ENCODE results near the gene ADSS1.

Gene ADSS1

DNA sequence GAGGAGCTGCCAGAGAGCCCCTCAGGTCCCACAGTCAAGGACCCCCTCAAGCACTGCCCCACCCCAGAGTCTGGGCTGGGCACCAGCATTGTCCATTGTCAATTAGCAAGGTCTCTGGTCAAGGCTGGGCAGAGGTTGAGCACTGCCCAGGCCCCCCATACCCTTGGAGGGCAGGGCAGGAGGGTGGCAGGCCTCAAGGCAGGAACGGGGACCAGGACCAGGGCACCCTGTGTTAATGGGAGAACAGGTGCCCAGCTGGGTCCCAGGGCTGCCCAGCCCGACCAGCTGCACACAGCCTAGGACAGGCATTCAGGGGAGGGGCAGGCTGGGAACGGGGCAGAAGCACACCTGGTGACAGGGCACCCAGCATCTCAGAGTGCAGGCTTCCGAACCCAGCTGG is 47.3 kb downstream of the ADSS1 start:
- Mint-ChIP-seq H3K36me3 (peaks cover 16% of the 10 kb centered on the region), H3K9me3 (no peaks in the 10 kb centered on the region), H3K27ac (no peak overlapping the region), H3K27me3 (no peaks in the 10 kb centered on the region), H3K4me1 (peaks cover 3% of the 10 kb centered on the region), H3K4me3 (no peak overlapping the region)
- ATAC-seq (ENCODE audit: low read depth) (no peak), DNase-seq (ENCODE audit: low spot score in 2 of 2) (no peak)

DNA sequence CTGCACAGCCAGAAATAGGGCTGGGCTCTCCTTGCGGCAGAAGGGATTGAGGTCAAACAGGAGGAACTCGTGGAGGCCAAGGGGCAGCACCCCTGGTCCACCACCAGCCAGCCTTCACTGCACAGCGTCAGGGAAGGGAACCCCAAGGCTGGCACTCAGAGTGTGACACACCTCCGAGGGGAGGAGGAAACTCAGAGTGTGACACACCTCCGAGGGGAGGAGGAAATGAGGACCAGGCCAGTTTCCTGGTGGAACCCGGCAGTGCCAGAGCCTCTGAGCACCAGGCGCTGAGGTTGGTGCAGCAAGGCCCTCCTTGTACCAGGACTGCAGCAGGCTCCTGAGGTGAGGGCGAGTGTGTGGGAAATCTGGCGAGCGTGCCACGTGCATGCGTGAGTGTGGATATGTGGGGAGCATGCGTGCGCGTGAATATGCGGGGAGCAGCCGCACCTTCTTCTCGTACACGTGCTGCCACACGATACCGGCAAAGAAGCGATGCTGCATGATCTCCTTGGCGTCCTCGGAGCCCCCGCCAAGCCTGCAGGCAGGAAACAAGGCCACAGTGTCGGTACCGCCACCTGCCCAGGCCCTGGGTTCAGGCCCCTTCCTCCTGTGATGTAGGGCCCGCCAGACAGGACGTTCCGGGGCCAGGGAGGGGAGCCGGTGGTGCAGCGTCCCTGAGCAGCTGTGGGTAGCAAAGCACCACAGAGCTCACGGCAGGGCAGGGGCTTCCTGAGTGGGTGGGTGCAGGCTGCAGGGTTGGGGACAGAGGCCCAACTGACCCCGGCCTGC is 48.1 kb downstream of the ADSS1 start:
- DNase-seq (ENCODE audit: low spot score in 2 of 2) (no peak), ATAC-seq (ENCODE audit: low read depth) (no peak)
- H3K36me3 Mint-ChIP-seq, result peaks cover 17% of the 10 kb centered on the region
- H3K4me3 Mint-ChIP-seq, result no peak overlapping the region
- no peak overlapping the region for H3K27ac Mint-ChIP-seq
- peaks cover 3% of the 10 kb centered on the region for H3K4me1 Mint-ChIP-seq
- no peaks in the 10 kb centered on the region for H3K9me3 Mint-ChIP-seq
- H3K27me3 Mint-ChIP-seq, result no peaks in the 10 kb centered on the region

DNA sequence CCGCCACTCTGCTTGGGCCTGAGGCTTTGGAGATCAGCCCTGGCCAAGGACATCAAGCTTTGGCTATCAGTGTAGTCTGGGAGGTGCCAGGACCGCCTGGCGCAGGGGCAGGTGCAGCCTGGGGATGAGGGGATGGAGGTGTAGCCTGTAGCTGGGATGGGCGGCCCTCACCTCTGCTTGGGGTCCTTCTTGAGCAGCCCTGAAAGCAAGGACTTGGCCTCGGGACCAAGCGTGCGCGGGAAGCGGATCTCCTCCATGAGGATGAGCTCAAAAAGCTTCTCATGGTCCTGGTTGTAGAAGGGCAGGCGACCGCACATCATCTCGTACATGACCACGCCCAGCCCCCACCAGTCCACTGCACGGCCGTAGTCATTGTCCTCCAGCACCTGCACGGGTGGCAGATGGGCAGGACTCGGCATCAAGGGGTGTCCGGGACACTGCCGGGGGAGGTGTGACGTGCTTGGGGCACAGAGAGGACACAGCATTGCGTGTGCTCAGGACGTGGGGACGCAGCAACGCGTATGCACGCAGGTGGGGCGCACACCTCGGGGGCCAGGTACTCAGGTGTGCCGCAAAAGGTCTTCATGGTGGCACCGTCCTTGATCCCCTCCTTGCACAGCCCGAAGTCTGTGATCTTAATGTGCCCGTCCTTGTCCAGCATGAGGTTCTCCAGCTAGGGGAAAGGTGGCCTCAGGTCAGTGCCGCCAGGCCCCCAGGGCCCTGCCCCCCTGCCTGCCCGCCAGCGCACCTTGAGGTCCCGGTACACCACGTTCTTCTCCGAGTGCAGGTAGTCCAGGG is 48.9 kb downstream of the ADSS1 start:
- Mint-ChIP-seq H3K9me3 (no peaks in the 10 kb centered on the region), H3K27me3 (no peaks in the 10 kb centered on the region), H3K36me3 (peaks cover 17% of the 10 kb centered on the region), H3K27ac (no peak overlapping the region), H3K4me1 (peaks cover 3% of the 10 kb centered on the region), H3K4me3 (no peak overlapping the region)
- ATAC-seq (ENCODE audit: low read depth), result no peak
- DNase-seq (ENCODE audit: low spot score in 2 of 2), result no peak

DNA sequence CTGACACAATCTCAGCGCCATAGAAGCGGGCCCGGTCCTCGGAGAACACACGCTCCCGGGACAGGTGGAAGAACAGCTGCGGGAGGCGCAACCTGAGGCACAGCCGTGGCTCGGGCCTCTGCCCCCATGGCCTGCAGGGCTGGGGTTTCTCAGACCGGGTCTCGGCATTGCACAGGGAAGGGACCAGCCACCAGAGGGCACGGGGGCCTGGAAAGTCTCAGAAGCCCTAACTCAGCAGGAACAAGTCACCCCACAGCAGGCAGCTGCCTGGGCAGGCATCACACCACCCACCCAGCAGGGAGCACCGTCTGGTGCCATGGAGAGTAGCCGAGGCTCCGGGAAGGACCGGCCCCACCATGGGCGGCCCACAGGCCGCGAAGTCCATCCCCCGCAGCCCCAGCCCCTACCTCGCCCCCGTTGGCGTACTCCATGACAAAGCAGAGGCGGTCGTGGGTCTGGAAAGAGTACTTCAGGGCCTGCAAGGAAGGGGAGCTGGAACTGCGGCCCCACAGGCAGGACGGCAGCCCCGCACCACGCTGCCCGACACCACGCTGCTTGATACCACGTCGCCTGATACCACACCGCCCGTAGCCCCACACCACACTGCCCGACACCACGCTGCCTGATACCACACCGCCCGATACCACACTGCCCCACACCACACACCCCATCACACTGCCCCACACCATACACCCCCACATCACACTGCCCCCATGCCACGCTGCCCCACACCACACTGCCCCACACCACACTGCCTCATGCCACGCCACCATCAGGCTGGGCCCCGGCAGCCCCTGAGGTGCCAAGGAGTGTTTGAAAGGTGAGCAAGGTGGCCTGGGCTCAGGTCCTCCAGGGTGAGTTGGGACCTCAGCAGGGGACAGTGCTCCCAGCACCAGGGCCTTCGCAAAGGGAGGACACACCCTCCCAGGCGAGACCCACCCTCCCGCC is 49.8 kb downstream of the ADSS1 start:
- no peaks in the 10 kb centered on the region for H3K27me3 Mint-ChIP-seq
- H3K27ac Mint-ChIP-seq, result no peak overlapping the region
- H3K36me3 Mint-ChIP-seq, result peaks cover 17% of the 10 kb centered on the region
- H3K9me3 Mint-ChIP-seq, result no peaks in the 10 kb centered on the region
- H3K4me1 Mint-ChIP-seq, result peaks cover 1% of the 10 kb centered on the region
- no peak for DNase-seq (ENCODE audit: low spot score in 2 of 2)
- ATAC-seq (ENCODE audit: low read depth), result no peak
- H3K4me3 Mint-ChIP-seq, result no peak overlapping the region

DNA sequence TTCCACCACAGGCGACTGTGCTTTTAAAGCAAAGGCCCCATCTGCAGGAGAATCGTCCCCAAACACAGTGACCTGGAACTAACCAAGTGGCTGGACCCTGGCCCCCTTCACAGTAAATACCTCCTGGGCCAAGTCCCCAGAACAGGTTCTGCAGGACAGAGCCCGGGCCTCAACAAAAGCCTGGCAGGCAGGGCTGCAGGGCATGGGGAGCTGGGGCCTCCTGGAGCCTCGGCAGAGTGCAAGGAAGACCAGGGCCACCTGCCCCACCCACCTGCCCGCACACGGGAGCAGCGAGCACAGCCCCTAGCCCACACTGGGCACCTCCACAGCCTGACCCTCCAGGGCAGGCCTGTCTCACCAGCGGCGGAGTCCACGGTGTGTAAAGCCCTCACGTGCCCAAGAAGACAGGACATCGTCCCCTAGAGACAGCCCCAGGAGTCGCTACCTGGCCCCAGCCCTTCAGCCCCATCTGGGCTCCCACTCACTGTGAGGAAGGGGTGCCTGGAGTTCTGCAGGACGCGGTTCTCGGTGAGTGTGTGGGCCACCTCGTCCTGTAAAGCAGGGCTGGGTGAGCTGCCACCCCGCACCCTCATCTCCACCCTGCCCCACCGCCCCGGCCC is 50.5 kb downstream of the ADSS1 start:
- H3K4me3 Mint-ChIP-seq, result no peak overlapping the region
- no peaks in the 10 kb centered on the region for H3K9me3 Mint-ChIP-seq
- no peak for ATAC-seq (ENCODE audit: low read depth)
- peaks cover 17% of the 10 kb centered on the region for H3K36me3 Mint-ChIP-seq
- no peaks in the 10 kb centered on the region for H3K27me3 Mint-ChIP-seq
- no peak for DNase-seq (ENCODE audit: low spot score in 2 of 2)
- no peak overlapping the region for H3K27ac Mint-ChIP-seq
- H3K4me1 Mint-ChIP-seq, result no peaks in the 10 kb centered on the region

DNA sequence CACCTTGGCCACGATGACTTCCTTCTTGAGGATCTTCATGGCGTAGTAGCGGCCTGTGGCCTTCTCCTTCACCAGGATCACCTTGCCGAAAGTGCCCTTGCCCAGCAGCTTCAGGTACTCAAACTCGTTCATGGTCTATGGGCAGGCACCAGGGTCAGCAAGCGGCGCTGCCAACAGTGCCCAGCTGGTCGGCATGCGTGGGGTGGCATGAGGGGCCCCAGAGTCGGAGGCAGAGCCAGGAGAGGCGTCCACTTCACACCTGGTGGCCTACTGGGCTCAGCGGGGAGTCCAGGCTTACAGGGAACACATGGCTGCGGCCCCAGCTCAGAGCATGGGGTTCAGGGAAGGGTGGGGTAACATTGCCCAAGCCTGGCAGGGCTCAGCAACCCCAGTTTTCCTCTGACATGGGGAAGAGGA is 51.1 kb downstream of the ADSS1 start:
- no peaks in the 10 kb centered on the region for H3K4me1 Mint-ChIP-seq
- DNase-seq (ENCODE audit: low spot score in 2 of 2), result no peak
- H3K4me3 Mint-ChIP-seq, result no peak overlapping the region
- H3K36me3 Mint-ChIP-seq, result peaks cover 17% of the 10 kb centered on the region
- no peaks in the 10 kb centered on the region for H3K27me3 Mint-ChIP-seq
- no peak overlapping the region for H3K27ac Mint-ChIP-seq
- H3K9me3 Mint-ChIP-seq, result no peaks in the 10 kb centered on the region
- no peak for ATAC-seq (ENCODE audit: low read depth)

DNA sequence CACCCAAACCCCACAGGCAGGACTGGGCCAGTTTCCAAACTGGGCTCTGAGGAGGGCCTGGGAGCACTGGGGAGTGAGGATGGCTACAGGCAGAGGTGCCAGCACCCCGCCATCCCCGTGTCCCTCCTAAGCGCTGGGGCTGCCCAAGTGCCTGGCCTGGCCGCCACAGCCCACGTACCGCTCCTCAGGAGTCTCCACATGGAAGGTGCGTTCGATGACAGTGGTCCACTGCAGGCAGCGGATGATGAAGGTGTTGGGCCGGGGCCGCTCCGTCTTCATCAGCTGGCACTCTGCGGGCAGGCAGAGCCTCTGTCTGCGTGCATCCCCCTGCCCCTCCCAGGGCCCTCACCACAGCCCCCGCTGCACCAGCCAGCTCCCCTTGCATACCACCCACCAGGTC is 52.5 kb downstream of the ADSS1 start:
- no peak overlapping the region for H3K4me3 Mint-ChIP-seq
- H3K27me3 Mint-ChIP-seq, result no peaks in the 10 kb centered on the region
- no peak overlapping the region for H3K27ac Mint-ChIP-seq
- ATAC-seq (ENCODE audit: low read depth), result no peak
- no peaks in the 10 kb centered on the region for H3K9me3 Mint-ChIP-seq
- no peaks in the 10 kb centered on the region for H3K4me1 Mint-ChIP-seq
- no peak for DNase-seq (ENCODE audit: low spot score in 2 of 2)
- H3K36me3 Mint-ChIP-seq, result peaks cover 10% of the 10 kb centered on the region

DNA sequence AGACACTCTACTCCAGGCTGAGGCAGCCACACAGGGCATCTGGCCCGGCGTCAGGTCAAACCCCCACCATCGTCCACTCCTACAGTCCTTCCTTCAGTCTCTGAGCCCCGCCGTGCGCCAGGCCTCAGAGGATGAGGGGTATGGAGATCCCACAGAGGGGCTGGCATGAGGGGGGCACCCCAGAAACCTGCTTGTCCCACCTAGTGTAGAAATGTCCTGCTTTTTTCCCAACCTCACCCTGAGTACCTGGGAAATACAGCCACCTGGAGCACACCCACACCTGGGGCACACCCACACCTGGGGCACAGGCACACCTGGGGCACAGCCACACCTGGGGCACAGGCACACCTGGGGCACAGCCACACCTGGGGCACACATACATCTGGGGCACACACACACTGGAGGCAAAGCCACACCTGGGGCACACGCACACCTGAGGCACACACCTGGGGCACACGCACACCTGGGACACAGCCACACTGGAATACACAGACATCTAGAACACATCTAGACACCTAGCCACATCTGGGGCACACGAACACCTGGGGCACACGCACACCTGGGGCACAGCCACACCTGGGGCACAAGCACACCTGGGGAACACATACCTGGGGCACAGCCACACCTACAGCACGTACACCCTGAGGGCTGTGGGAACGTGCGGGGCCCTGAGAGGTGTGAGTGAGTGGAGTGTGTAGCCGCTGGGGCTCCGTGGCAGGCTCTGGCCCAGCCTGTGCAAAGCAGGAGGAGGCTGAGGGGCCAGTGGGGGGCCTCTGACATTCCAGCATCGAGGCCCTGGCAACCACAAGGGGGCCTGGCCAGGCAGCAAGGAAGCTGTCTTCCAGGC is 53.2 kb downstream of the ADSS1 start:
- ATAC-seq (ENCODE audit: low read depth), result no peak
- no peaks in the 10 kb centered on the region for H3K27me3 Mint-ChIP-seq
- no peaks in the 10 kb centered on the region for H3K9me3 Mint-ChIP-seq
- no peaks in the 10 kb centered on the region for H3K4me1 Mint-ChIP-seq
- no peak overlapping the region for H3K4me3 Mint-ChIP-seq
- no peak overlapping the region for H3K27ac Mint-ChIP-seq
- peaks cover 5% of the 10 kb centered on the region for H3K36me3 Mint-ChIP-seq
- DNase-seq (ENCODE audit: low spot score in 2 of 2), result no peak

DNA sequence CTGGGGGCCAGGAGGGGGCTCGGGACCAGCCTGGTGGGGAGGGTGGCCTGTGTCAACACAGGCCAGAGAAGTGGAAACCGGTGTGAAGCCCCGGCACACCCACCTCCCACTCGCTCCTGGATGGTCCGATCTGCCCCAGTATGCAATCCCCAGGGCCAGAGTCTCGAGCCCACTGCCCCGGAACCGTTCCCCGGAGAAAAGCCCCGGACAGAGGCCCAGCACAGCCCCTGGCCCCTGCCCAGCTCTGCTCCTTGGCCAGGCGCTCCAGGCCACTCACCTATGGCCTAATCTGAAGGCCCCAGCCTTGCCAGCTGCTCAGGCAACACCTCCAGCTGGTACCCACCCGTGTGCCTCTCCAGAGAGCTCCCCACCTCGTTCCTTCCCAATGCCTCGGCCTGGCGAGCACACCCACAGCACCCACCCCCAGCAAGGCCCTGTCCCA is 53.8 kb downstream of the ADSS1 start:
- Mint-ChIP-seq H3K4me3 (no peak overlapping the region), H3K4me1 (no peaks in the 10 kb centered on the region), H3K27me3 (no peaks in the 10 kb centered on the region), H3K36me3 (peaks cover 3% of the 10 kb centered on the region), H3K27ac (no peak overlapping the region), H3K9me3 (no peaks in the 10 kb centered on the region)
- no peak for DNase-seq (ENCODE audit: low spot score in 2 of 2)
- no peak for ATAC-seq (ENCODE audit: low read depth)

DNA sequence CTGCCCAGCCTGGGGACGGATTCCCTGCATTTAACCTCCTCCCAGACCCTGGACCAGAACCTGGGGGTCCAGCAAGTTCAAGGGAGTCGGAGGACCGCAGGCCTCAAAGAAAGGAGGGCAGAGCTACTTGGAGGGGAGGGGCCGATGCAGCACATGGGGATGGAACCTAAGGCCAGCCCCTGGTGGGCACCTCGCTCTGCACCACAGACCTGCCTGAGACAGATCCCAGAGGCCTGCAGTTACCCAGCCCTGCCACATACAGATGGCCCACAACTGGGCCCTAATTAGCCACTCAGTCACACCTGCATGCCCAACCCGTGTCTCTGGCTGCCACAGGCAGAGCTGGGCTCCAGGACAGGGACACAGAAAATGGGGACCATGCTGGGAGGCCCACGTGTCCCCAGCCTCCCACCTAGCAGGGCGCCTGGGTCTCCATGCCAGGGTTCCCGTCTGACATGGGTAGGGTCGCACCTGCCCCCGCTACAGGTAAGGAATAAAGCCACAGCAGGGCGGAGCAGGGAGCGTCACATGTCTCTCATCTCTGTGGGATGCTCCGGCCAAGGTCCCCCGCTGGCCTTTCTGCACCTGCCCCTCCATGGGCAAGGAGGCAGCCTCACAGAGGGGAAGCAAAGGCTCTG is 54.8 kb downstream of the ADSS1 start:
- Mint-ChIP-seq H3K9me3 (no peaks in the 10 kb centered on the region), H3K4me1 (no peaks in the 10 kb centered on the region), H3K36me3 (peaks cover 1% of the 10 kb centered on the region), H3K27ac (no peak overlapping the region), H3K27me3 (no peaks in the 10 kb centered on the region), H3K4me3 (no peak overlapping the region)
- no peak for ATAC-seq (ENCODE audit: low read depth)
- DNase-seq (ENCODE audit: low spot score in 2 of 2), result no peak

DNA sequence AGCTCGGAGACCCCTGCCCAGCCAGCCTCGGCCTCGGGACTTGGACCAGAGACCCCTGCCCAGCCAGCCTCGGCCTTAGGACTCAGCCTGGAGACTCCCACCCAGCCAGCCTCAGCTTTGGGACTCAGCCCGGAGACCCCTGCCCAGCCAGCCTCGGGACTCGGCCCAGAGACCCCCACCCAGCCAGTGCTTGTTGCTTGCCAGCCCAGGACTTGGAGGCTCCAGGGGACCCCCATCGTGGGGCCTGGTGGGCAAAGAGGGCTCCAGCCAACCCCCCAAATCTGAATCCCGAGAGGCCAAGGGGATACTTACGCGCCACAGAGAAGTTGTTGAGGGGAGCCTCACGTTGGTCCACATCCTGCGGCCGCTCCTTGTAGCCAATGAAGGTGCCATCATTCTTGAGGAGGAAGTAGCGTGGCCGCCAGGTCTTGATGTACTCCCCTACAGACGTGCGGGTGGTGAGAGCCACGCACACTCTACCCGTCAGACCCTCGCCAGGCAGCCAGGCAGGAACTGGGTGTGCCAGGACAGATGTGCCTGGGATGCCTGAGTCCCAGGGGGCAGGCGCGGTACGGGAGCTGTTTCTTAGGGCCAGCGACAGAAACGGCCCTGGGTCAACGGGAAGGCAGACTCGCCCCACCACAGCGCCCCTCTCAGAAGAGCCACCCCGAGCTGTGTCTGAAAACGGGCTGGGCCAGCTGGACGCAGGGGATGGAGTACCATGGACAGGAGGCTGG is 55.9 kb downstream of the ADSS1 start:
- Mint-ChIP-seq H3K27me3 (no peaks in the 10 kb centered on the region), H3K4me3 (no peak overlapping the region), H3K9me3 (no peaks in the 10 kb centered on the region), H3K4me1 (no peaks in the 10 kb centered on the region), H3K27ac (no peak overlapping the region), H3K36me3 (peaks cover 1% of the 10 kb centered on the region)
- DNase-seq (ENCODE audit: low spot score in 2 of 2), result no peak
- no peak for ATAC-seq (ENCODE audit: low read depth)

DNA sequence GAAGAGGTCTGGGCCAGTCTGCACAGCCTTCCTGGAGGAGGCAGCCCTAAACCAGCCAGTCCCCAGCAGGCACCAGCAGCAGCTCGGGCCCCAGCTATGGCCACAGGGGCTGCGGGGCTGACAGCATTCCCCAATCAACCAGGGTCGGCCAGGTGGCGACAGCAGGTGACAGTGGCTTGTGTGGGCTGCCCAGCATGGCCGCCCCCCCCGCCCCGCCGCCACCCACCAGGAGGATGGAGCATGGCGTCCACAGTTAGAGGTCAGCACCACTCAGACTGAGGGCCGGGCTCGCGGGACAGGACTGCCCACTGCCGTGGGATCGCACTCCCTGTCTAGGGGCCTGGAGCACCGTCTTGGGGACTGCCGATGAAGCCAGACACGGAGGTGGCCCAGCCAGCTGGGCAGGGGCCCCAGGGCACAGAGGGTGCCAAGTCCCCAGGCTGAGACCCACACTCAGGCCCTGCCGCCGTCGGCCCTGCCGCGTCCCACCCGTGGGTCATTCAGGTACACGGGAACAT is 56.5 kb downstream of the ADSS1 start:
- no peak for DNase-seq (ENCODE audit: low spot score in 2 of 2)
- Mint-ChIP-seq H3K27me3 (no peaks in the 10 kb centered on the region), H3K9me3 (no peaks in the 10 kb centered on the region), H3K4me1 (no peaks in the 10 kb centered on the region), H3K27ac (no peak overlapping the region), H3K36me3 (peaks cover 1% of the 10 kb centered on the region), H3K4me3 (no peak overlapping the region)
- no peak for ATAC-seq (ENCODE audit: low read depth)

Data from memory B cell (primary cell).